COR-L47 (cell line): Measurements from ENCODE around the gene CD36.
A peak's percentile ranks its signal among the peaks of the same experiment; 100 is the strongest.

Source experiments
- DNase-seq: peaks from one replicate; lab custom pipeline; 2025; lab: John Stamatoyannopoulos, UW

Gene CD36

GRCh38 chr7:80637911-80638765 is at the start of gene CD36:
Gene CD36 (plus strand): TSS chr7:80638642. CDS start chr7:80646741, 8,099 bp downstream.
- no peak for DNase-seq

DNA sequence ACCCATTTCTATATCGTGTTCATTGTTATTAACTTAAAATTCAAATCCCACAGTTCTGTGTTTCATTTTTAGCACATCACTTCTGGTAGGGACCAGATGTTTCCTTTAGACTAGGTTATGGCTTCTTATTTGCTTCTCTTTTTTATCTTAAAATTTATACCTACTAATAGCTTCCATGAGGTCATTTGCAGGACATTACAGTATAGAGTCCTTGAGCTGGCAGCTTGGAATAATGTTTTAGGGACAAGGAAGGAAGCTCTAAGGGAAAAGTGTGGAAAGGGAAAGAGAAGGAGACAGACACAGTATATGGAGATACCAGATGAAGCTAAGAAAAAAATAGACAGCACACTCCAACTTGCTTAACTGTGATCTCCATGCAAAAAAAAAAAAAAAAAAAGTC is 48.8 kb upstream of the CD36 start:
- DNase-seq, result no peak

GRCh38 chr7:80591654-80592053 is 46.8 kb upstream of the CD36 start:
- no peak for DNase-seq

DNA sequence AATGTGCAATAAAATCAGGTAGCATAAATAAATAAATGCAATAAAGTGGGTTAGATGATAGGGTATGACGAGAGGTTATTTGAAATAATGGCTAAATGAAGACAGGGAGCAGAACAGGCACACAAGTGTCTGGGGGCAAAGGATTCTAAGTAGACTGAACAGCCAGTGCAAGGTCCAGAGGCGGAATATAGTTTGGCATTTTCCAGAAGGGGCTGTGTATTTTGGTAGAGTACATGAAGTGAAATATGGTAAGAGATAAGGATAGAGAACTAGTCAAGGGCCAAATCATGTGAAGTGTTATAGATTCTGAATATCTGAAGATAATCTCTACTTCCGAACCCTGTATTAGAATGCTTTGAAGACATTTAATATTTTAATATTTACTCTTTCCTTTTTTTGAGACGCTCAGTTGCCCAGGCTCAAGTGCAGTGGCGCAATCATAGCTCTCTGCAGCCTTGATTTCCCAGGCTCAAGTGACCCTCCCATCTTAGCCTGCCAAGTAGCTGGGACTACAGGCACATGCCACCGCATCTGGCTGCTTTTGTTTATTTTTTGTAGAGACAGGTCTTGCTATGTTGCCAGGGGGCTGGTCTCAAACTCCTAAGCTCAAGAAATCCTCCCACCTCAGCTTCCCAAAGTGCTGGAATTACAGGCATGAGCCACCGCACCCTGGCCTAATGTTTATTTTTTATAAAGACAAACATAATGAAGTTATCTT is 44.4 kb upstream of the CD36 start:
- no peak for DNase-seq

DNA sequence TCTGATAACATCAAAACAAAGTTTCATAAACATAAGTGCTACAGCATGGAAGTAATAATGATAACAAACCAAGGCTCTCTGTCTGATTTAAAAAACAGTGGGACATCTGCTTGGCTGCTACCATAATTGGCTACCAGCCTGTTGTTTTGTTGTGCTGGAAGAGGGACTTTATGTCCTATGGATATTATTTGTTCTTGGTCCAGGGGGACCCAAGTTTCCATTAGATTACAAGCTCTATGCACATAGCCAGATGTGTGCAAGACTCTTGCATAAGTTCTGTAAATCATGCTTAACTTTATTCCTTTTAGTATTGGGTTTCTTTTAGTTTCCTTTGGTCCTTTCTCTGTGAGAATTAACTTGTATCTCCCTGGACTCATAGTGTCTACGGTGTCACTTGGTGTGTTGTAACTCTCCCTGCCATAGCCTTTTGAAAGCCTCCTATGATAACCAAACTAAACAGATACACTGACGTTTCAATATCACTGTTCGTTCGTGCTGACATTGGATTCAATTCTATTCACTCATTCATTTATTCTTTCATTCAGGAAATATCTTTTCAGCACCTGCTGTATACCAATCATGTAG is 41.4 kb upstream of the CD36 start:
- DNase-seq, result no peak

DNA sequence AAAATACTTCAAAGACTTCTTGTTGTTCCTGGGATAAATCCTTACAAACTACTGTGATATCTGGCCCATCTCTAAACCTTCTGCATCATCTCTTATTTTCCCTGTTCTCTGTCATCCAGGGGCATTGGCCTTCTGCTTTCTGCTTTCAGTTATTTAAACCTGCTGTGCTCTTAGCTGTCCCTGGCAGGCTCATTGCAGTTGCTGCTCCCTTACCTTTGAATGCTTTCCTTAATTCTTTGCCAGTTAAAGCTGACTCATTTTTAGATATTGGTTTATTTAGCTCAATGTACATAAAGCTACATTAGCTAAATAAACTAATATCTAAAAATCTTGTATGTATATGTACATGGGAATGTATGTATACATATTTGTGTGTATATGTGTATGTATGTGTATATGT is 40.6 kb upstream of the CD36 start:
- DNase-seq, result no peak

DNA sequence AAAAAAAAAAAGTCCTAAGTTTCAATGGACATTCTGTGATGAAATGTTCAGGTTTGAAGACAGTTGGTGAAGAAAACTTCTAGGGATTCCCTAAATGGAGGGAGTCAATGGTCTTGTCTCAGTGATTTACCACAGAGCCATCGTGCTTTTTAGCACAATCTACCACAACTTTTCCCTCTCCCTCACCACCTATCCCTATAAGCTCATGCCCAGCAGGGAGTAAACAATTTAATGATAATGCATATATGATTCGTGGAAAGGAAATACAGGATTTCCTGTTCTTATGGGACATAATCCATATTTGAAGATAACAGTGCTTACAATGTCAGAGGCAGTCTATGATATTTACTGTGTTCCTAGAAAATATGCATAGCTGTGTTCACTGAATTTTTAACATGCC is 38.4 kb upstream of the CD36 start:
- no peak for DNase-seq

DNA sequence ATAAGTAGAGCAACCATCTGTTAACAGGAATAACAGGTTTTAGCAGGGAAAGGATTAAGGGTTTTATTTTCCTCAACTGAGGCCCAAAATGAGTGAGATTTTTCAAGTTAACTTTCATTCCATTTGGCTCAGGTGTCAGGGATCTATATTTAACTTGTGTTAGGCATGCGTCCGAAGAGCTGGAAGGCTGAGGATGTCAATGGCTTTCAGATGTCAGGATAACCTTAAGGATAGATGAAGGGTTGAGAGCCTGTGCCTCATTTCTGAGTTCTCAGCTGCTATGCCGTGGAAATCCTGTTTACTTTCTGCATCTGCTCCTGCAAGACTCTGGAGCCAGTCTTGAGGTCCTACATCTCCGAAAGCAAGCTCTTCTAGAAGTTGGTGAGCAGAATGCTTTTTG is 36.4 kb upstream of the CD36 start:
- DNase-seq, result no peak

DNA sequence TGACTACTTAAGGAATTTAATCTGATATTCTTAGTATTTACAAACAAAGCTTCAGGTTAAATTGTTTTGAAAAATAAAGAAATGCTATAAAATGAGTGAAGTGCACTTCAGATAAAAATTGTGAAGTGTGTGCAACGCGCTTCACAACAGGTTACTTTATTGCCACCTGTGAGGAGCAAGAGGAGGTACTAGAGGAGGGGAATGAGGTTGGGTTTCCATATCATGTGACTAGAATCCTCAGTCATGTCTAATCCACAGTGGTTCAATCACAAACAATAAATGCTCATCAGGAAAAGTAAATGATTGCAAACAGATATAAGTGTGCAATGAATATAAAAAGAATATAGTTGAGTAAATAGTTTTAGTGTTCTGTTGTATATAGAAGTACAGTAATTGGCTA is 34.5 kb upstream of the CD36 start:
- DNase-seq, result no peak

GRCh38 chr7:80604436-80604835 is 34.0 kb upstream of the CD36 start:
- DNase-seq, result no peak

DNA sequence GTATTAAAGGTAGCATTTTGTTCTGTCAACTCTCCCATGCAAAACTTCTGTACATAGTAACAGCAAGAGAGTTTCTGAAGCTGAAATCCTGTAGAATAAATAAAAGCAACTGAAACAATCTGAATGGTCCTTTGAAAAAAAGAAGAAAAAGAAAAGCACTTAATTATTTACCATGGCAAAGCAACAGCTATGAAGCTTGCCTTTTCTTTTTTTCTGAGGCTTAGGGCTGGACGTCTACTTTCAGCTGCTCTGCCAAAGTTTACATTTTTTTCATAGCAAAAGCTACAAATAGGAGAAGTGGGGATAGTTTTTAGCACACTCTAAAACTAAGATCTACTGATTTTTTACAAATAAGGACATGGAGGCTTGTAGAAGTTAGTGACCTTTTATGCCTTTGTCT is 31.3 kb upstream of the CD36 start:
- DNase-seq, result no peak

DNA sequence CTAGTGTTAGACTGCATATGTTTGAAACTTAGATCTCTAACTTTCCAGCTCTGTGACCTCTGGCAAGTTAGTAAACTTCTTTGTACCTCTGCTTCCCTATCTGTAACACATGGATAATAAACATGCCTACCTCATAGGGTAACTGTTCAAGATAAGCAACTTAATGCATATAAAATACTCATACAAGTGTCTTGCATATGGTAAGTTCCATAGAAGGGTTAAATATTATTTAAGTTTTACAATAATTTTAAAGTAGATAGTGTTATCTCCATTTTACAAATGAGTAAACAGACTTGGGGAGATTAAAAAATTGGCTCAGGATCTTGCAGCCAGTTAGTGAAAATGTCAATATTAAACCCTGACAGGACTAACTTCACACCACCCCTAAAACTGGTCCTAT is 30.1 kb upstream of the CD36 start:
- no peak for DNase-seq

DNA sequence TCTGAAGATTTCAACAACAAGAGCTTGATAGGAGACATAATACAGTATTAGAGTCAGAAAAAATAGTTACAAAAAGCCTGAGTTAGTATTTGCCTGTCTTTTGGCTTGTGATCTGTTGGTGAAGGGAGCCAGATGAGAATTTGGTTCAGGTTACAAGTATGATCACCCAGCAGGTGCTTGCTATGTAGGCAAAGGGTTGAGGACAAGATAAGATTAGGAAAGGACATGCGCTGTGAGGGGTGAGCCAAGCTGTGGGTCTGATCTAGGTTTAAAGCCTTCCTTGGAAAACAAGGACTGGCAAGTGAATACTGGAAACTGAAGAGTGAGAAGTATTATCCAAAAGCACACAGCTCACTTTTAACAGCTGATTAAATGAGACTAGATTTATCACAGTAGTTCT is 28.7 kb upstream of the CD36 start:
- DNase-seq, result no peak

DNA sequence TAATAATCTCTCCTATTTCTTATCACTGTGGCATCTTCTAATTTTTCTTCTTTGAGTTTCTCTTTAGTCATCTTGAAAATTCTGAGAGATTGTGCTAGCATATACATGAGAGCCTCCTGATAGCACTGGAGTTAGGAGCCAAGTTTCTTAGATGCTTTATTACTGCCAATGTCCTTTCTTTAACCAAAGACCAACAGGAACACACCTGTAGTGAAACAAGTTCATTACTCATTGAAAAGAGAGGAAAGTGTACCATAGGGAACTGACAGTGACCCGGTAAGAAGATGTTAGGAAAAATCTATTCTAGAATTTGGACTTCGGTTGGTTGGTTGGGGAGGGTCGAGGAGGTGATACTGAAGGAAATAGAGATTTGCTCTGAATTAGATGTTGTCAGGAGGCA is 27.1 kb upstream of the CD36 start:
- no peak for DNase-seq

DNA sequence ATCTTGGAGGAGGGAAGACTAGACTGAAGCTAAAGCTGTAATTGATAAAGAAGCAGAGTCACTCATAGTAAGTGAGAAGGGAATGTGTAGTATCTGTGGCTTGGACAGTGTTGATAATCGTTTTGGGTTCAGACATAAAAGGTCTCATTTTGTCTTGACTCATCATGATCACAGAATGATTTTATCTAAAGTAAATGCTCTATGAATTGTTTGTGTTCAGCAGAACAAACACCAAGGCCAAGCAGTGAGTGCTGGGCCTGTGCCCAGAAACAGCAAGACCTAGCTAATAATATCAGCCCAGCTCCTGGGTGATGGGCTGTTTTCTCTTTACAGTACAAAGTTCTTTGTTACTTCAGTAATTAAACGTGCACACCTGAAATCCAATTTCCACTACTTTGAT is 26.7 kb upstream of the CD36 start:
- DNase-seq, result peak; percentile 87

DNA sequence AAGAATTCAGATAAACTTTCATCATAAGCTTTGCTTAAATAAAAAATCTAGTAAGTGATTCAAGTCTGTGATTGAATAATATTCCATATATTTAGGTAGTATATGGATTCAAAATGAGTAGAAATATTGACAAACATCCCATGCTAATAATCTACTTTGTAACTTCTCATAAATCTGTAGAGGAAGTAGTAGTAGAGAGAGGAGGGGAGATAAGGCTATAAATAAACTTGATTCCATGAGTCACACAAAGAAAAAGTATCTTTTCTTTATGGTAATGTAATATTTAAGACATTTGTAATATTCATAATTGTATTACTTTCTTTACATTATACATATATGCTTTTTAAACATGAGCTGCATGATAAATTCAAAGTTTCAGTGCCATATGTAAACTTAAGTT is 25.6 kb upstream of the CD36 start:
- no peak for DNase-seq

- no peak for DNase-seq
Observed at GRCh38 chr7:80613519-80613918, 24.9 kb upstream of the CD36 start.

- no peak for DNase-seq
Observed at GRCh38 chr7:80614851-80615271, 23.6 kb upstream of the CD36 start.

DNA sequence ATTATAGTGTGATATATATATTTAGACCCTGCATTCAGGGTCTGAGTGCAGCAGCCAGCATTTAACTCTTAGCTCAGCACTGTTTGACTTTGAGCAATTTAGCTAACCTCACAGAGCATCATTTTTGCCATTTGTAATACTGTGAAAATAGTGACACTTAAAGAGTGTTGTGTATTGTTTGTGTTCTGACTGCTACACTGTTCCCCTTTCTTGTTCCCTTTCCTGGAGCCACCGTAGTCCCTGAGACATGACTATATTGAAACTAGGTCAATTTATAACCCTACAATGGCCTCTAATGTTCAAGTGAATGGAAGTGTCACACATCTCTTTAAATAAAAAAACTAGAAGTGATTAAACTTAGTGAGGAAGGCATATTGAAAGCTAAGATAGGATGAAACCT is 20.3 kb upstream of the CD36 start:
- DNase-seq, result no peak

DNA sequence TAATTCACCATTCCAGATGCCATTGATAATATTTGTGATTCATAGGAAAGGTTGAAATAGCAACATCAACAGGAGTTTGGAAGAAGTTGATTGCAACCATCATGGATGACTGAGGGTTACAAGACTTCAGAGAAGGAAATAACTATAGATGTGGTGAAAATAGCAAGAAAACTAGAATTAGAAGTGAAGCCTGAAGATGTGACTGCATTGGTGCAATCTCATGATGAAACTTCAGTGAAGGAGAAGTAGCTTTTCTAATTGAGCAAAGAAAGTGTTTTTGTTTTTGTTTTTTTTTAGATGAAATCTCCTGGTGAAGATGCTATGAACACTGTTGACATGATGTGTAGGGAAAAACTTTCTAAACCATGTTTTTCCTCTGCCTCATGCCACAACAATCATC is 18.7 kb upstream of the CD36 start:
- DNase-seq, result no peak

DNA sequence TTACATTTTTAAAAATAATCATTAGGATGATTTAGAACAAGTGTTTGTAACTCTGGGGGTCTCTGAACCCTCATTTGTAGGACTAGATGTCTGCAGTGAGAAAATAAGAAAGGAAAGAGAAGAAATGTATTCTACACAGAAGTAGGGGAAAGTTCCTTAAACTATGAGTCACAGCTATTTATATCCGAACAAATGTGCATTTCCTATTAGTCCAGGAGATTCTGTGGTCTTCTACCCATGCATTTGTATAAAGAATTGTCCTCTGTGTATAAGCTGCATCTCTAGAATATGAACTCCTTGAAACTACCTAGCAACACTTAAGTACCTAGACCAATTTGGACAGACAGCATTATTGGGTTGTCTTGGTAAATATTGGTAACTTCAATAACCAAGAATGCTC is 15.9 kb upstream of the CD36 start:
- DNase-seq, result no peak

- DNase-seq, result no peak
Observed at GRCh38 chr7:80623503-80624252, 14.8 kb upstream of the CD36 start.

DNA sequence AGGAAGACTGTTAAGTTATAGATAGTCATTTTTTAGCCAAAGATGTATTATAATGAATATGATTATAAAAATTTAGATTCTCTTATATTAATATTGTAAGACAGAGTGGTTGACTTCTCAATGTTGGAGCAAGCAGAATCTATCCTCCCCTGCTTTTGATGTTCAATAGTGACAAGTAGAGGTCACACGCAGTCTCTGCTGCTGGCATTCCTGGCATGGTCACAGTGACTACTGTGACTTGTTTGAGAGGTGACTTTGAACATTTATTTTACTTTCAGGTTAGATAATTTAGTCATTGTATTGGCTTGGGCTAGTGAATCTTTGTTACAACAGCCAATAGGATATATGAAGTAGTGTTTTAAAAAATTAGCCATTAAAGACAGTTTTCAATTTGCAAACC is 13.7 kb upstream of the CD36 start:
- no peak for DNase-seq
